SK-N-SH (cell line): ENCODE measurements around the gene UBAC2. TPM values are rescaled to one million over a fixed set of nuclear protein-coding genes. Genes with fewer than 3 reads are reported as not detected.

Source experiments
- CTCF ChIA-PET: fragments of 300-600, 350-600 bp; formaldehyde crosslinking; extraction: SDS; loops from one replicate; lab custom pipeline; 2021; lab: Yijun Ruan, JAX
- POLR2A ChIA-PET: fragments of 350-600 bp; sonication (Branson Sonifier 250); formaldehyde crosslinking; extraction: SDS; loops from one replicate; lab custom pipeline; 2020; ENCODE audit warnings: antibody characterized with exemption, inconsistent platforms; lab: Yijun Ruan, JAX
- DNase-seq: peaks from one replicate; pipeline ENCODE4 v3.0.0; 2012
- H2AFZ ChIP-seq: fragments of 200-600 bp; sonication (generic); 2 replicates; pipeline ENCODE4 v1.8.1; 2016; ENCODE audit warnings: antibody characterized with exemption, mild to moderate bottlenecking, low read depth
- H3F3A ChIP-seq: fragments of 200-600 bp; sonication (generic); replicated peaks from 2 replicates; pipeline ENCODE3; 2016; ENCODE audit warnings: antibody characterized with exemption, mild to moderate bottlenecking; ENCODE audit not compliant: insufficient read depth
- H3K27ac ChIP-seq, 2 experiments: fragments of 200-500 bp in 1 of 2; fragments of 200-600 bp in 1 of 2; sonication (Bioruptor generic) in 1 of 2; sonication (generic), shearing (Covaris generic) in 1 of 2; 2 replicates each; pipeline versions ENCODE4 v1.5.1 to v1.6.1; 2014 to 2016; ENCODE audit warnings: low read depth in 2 of 2, inconsistent platforms in 1 of 2, low read length in 1 of 2, mild to moderate bottlenecking in 1 of 2, mixed read lengths in 1 of 2
- H3K27me3 ChIP-seq: fragments of 200-600 bp; sonication (generic), shearing (Covaris generic); 2 replicates; pipeline ENCODE4 v1.6.1; 2016; ENCODE audit warnings: mixed run types; ENCODE audit not compliant: insufficient read depth
- H3K36me3 ChIP-seq, 2 experiments: fragments of 200-500 bp in 1 of 2; fragments of 200-600 bp in 1 of 2; sonication (Bioruptor generic) in 1 of 2; sonication (generic) in 1 of 2; replicated peaks in 1 of 2; 2 replicates each; pipeline versions ENCODE3 to v1.5.1; 2014 to 2016; ENCODE audit warnings: low read length in 1 of 2, mild to moderate bottlenecking in 1 of 2; ENCODE audit not compliant: insufficient read depth in 2 of 2, control insufficient read depth in 1 of 2
- H3K4me1 ChIP-seq, 2 experiments: fragments of 200-500 bp in 1 of 2; fragments of 200-600 bp in 1 of 2; sonication (Bioruptor generic) in 1 of 2; sonication (generic), shearing (Covaris generic) in 1 of 2; 2 replicates each; pipeline versions ENCODE4 v1.5.1 to v1.6.1; 2014 to 2016; ENCODE audit warnings: low read depth in 1 of 2, low read length in 1 of 2, mixed run types in 1 of 2; ENCODE audit not compliant: insufficient read depth in 2 of 2, control insufficient read depth in 1 of 2
- H3K4me2 ChIP-seq: fragments of 200-600 bp; sonication (generic), shearing (Covaris generic); 2 replicates; pipeline ENCODE4 v1.6.1; 2017; ENCODE audit warnings: mixed run types
- H3K4me3 ChIP-seq, 2 experiments: fragments of 200-500 bp in 1 of 2; fragments of 200-600 bp in 1 of 2; sonication (Bioruptor generic) in 1 of 2; sonication (generic), shearing (Covaris generic) in 1 of 2; 2 replicates each; pipeline versions ENCODE4 v1.5.1 to v1.8.1; 2014 to 2016; ENCODE audit warnings: low read depth in 2 of 2, inconsistent platforms in 1 of 2, low read length in 1 of 2, mild to moderate bottlenecking in 1 of 2, mixed read lengths in 1 of 2, moderate library complexity in 1 of 2
- H3K79me2 ChIP-seq: fragments of 200-600 bp; sonication (generic); 2 replicates; pipeline ENCODE4 v1.8.1; 2017; ENCODE audit warnings: mild to moderate bottlenecking; ENCODE audit not compliant: insufficient read depth
- H3K9ac ChIP-seq: fragments of 200-600 bp; sonication (generic); 2 replicates; pipeline ENCODE4 v1.6.1; 2017; ENCODE audit warnings: mixed run types
- H3K9me2 ChIP-seq: fragments of 200-600 bp; sonication (generic); 2 replicates; pipeline ENCODE4 v1.6.1; 2017; ENCODE audit warnings: mixed run types
- H3K9me3 ChIP-seq: fragments of 200-600 bp; sonication (generic); 2 replicates; pipeline ENCODE4 v1.6.1; 2017; ENCODE audit warnings: mixed run types, mild to moderate bottlenecking, moderate library complexity
- H4K20me1 ChIP-seq: fragments of 200-600 bp; sonication (generic); 2 replicates; pipeline ENCODE4 v1.6.1; 2017; ENCODE audit warnings: mild to moderate bottlenecking, mixed run types; ENCODE audit not compliant: insufficient read depth
- CHD2 ChIP-seq: fragments of 150-350 bp; IDR thresholded peaks from 2 replicates; pipeline ENCODE4 v1.6.1; 2018; ENCODE audit warnings: low read length; ENCODE audit not compliant: partially characterized antibody
- ELF1 ChIP-seq: IDR thresholded peaks from 2 replicates; pipeline ENCODE4 v1.4.0; 2012
- EP300 ChIP-seq, 2 experiments: IDR thresholded peaks; 2 replicates each; pipeline versions ENCODE4 v1.4.0 to v1.6.1; 2012; ENCODE audit warnings: borderline replicate concordance in 1 of 2, low read depth in 1 of 2, low read length in 1 of 2
- FOSL2 ChIP-seq: IDR thresholded peaks from 2 replicates; pipeline ENCODE4 v1.4.0; 2012; ENCODE audit warnings: low read depth, mild to moderate bottlenecking, moderate library complexity, borderline replicate concordance
- FOXM1 ChIP-seq: IDR thresholded peaks from 2 replicates; pipeline ENCODE4 v1.4.0; 2012; ENCODE audit warnings: low read depth, mild to moderate bottlenecking
- GABPA ChIP-seq: IDR thresholded peaks from 2 replicates; pipeline ENCODE4 v1.4.0; 2012; ENCODE audit warnings: low read depth, mild to moderate bottlenecking
- GATA2 ChIP-seq: sonication (generic); formaldehyde crosslinking; IDR thresholded peaks from 2 replicates; pipeline ENCODE4 v1.5.0; 2020; ENCODE audit warnings: mild to moderate bottlenecking, missing genetic modification reagents
- JUND ChIP-seq: IDR thresholded peaks from 2 replicates; pipeline ENCODE4 v1.4.0; 2012
- MEF2A ChIP-seq: IDR thresholded peaks from 2 replicates; pipeline ENCODE4 v1.4.0; 2012; ENCODE audit warnings: low read depth, borderline replicate concordance
- NFIC ChIP-seq: IDR thresholded peaks from 2 replicates; pipeline ENCODE4 v1.4.0; 2012; ENCODE audit warnings: borderline replicate concordance
- USF2 ChIP-seq: fragments of 150-350 bp; IDR thresholded peaks from 2 replicates; pipeline ENCODE4 v1.6.1; 2017; ENCODE audit warnings: antibody characterized with exemption, low read length, low read depth, borderline replicate concordance
- YY1 ChIP-seq: IDR thresholded peaks from 2 replicates; pipeline ENCODE4 v1.4.0; 2012; ENCODE audit warnings: low read depth, mild to moderate bottlenecking
- WGBS: methylation state at CpG from one replicate; pipeline ENCODE4 v1.1.6; 2017; ENCODE audit warnings: low lambda C conversion rate; 5-methylcytosine and 5-hydroxymethylcytosine counted together
- polyA plus RNA-seq, 3 experiments: library from polyadenylated mRNA; depleted of rRNA; stranded (reverse); fragments of >200 nt; gene quantifications; 2 replicates each; pipeline ENCODE4 v1.2.3, GENCODE V29; 2012
- TF ChIP-seq, protein P1 (sequence below): fragments of 150-350 bp; IDR thresholded peaks from 2 replicates; pipeline ENCODE4 v1.6.1; 2016; ENCODE audit warnings: mild to moderate bottlenecking, low read depth, low read length
- TF ChIP-seq, protein P2 (sequence below): IDR thresholded peaks from 2 replicates; pipeline ENCODE4 v1.4.0; 2012; ENCODE audit warnings: low read depth, borderline replicate concordance
- TF ChIP-seq, protein P3 (sequence below): IDR thresholded peaks from 2 replicates; pipeline ENCODE4 v1.6.1; 2012; ENCODE audit warnings: mild to moderate bottlenecking, low read depth, low read length, moderate library complexity
- TF ChIP-seq, protein P4 (sequence below): IDR thresholded peaks from 2 replicates; pipeline ENCODE4; 2012
- TF ChIP-seq, protein P5 (sequence below): fragments of 200-600 bp; sonication (generic); IDR thresholded peaks from 2 replicates; pipeline ENCODE4 v1.6.1; 2017; ENCODE audit warnings: antibody characterized with exemption, mild to moderate bottlenecking, moderate library complexity

UBAC2 gene
- polyA plus RNA-seq, 1 of the 3 experiments (the other 2 are of a cell fraction), result 79.0 TPM

- TF ChIP-seq EP300 (IDR thresholded peaks at IDR 0.05; ENCODE audit: borderline replicate concordance in 1 of 2, low read depth in 1 of 2, low read length in 1 of 2), result no peak
- TF ChIP-seq, protein P1, sequence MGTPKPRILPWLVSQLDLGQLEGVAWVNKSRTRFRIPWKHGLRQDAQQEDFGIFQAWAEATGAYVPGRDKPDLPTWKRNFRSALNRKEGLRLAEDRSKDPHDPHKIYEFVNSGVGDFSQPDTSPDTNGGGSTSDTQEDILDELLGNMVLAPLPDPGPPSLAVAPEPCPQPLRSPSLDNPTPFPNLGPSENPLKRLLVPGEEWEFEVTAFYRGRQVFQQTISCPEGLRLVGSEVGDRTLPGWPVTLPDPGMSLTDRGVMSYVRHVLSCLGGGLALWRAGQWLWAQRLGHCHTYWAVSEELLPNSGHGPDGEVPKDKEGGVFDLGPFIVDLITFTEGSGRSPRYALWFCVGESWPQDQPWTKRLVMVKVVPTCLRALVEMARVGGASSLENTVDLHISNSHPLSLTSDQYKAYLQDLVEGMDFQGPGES, result no peak
- TF ChIP-seq FOSL2, result no peak
- TF ChIP-seq, protein P2, sequence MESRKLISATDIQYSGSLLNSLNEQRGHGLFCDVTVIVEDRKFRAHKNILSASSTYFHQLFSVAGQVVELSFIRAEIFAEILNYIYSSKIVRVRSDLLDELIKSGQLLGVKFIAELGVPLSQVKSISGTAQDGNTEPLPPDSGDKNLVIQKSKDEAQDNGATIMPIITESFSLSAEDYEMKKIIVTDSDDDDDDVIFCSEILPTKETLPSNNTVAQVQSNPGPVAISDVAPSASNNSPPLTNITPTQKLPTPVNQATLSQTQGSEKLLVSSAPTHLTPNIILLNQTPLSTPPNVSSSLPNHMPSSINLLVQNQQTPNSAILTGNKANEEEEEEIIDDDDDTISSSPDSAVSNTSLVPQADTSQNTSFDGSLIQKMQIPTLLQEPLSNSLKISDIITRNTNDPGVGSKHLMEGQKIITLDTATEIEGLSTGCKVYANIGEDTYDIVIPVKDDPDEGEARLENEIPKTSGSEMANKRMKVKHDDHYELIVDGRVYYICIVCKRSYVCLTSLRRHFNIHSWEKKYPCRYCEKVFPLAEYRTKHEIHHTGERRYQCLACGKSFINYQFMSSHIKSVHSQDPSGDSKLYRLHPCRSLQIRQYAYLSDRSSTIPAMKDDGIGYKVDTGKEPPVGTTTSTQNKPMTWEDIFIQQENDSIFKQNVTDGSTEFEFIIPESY, result no peak
- TF ChIP-seq YY1, result no peak
- TF ChIP-seq NFIC, result no peak
- no peak for TF ChIP-seq USF2
- TF ChIP-seq, protein P3, sequence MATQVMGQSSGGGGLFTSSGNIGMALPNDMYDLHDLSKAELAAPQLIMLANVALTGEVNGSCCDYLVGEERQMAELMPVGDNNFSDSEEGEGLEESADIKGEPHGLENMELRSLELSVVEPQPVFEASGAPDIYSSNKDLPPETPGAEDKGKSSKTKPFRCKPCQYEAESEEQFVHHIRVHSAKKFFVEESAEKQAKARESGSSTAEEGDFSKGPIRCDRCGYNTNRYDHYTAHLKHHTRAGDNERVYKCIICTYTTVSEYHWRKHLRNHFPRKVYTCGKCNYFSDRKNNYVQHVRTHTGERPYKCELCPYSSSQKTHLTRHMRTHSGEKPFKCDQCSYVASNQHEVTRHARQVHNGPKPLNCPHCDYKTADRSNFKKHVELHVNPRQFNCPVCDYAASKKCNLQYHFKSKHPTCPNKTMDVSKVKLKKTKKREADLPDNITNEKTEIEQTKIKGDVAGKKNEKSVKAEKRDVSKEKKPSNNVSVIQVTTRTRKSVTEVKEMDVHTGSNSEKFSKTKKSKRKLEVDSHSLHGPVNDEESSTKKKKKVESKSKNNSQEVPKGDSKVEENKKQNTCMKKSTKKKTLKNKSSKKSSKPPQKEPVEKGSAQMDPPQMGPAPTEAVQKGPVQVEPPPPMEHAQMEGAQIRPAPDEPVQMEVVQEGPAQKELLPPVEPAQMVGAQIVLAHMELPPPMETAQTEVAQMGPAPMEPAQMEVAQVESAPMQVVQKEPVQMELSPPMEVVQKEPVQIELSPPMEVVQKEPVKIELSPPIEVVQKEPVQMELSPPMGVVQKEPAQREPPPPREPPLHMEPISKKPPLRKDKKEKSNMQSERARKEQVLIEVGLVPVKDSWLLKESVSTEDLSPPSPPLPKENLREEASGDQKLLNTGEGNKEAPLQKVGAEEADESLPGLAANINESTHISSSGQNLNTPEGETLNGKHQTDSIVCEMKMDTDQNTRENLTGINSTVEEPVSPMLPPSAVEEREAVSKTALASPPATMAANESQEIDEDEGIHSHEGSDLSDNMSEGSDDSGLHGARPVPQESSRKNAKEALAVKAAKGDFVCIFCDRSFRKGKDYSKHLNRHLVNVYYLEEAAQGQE, result no peak
- TF ChIP-seq CHD2, result no peak
- no peak for TF ChIP-seq GATA2
- TF ChIP-seq MEF2A, result no peak
- no peak for TF ChIP-seq FOXM1
- TF ChIP-seq GABPA, result no peak
- TF ChIP-seq, protein P4, sequence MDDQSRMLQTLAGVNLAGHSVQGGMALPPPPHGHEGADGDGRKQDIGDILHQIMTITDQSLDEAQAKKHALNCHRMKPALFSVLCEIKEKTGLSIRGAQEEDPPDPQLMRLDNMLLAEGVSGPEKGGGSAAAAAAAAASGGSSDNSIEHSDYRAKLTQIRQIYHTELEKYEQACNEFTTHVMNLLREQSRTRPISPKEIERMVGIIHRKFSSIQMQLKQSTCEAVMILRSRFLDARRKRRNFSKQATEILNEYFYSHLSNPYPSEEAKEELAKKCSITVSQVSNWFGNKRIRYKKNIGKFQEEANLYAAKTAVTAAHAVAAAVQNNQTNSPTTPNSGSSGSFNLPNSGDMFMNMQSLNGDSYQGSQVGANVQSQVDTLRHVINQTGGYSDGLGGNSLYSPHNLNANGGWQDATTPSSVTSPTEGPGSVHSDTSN, result no peak
- no peak for TF ChIP-seq JUND
- TF ChIP-seq, protein P5, sequence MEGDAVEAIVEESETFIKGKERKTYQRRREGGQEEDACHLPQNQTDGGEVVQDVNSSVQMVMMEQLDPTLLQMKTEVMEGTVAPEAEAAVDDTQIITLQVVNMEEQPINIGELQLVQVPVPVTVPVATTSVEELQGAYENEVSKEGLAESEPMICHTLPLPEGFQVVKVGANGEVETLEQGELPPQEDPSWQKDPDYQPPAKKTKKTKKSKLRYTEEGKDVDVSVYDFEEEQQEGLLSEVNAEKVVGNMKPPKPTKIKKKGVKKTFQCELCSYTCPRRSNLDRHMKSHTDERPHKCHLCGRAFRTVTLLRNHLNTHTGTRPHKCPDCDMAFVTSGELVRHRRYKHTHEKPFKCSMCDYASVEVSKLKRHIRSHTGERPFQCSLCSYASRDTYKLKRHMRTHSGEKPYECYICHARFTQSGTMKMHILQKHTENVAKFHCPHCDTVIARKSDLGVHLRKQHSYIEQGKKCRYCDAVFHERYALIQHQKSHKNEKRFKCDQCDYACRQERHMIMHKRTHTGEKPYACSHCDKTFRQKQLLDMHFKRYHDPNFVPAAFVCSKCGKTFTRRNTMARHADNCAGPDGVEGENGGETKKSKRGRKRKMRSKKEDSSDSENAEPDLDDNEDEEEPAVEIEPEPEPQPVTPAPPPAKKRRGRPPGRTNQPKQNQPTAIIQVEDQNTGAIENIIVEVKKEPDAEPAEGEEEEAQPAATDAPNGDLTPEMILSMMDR, result no peak
- TF ChIP-seq ELF1, result no peak
These were observed 22.0 kb upstream of the UBAC2 start for GRCh38 chr13:99178636-99179035.

More at GRCh38 chr13:99178636-99179035, 22.0 kb upstream of the UBAC2 start:
- Histone ChIP-seq H3K4me2 (no peak overlapping the region), H2AFZ (no peak overlapping the region), H3K9me3 (peaks cover 7% of the 10 kb centered on the region; the same call in 1 of the 2 replicates), H3F3A (no peaks in the 10 kb centered on the region), H3K27ac (no peak overlapping the region), H3K4me3 (no peak overlapping the region), H4K20me1 (no peaks in the 10 kb centered on the region), H3K9ac (no peak overlapping the region), H3K79me2 (no peaks in the 10 kb centered on the region), H3K9me2 (no peaks in the 10 kb centered on the region), H3K36me3 (no peaks in the 10 kb centered on the region), H3K27me3 (no peaks in the 10 kb centered on the region), H3K4me1 (peaks cover 0 to 6% of the 10 kb centered on the region in 2 experiments; a peak in 1 of 4 replicates)
- WGBS, result 72% methylated on average over 4 of the region's 4 CpGs
- DNase-seq, result no peak
- CTCF ChIA-PET, result interaction anchor here (2.2 to 4.7 kb wide), 2 partner anchors 89 to 258 kb away, joined by 8 to 184 read pairs; no protein-coding TSS in a partner anchor
- POLR2A ChIA-PET, result no interaction called here
